ENCODE data around the gene GFY. TPM values are rescaled to one million over a fixed set of nuclear protein-coding genes. Genes with fewer than 3 reads are reported as not detected.

The GFY gene
- total RNA-seq, 1 experiment from 2014 or later, result 0.34 TPM

DNA sequence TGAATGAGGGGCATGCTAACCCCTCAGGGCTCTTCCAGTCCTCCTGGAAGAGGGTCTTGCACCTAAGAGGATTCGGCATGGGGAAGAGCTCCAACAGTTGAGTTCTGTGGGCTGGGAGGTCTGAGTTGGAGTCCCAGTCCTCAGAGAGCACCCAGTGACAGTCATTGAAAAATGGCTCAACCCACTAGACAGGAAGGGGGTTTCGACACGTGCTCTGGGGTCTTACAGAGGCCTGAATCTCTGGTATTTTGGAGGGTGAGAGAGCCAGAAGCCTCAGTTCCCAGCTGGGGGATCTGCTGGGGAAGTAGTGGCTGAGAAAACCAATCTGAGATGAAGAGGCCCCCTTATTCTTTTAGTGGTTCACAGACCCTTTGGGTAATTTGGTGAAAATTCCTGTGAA lies 10.9 kb upstream of the GFY start:
- Histone ChIP-seq H3K9ac (ENCODE audit: low read length) (peak overlapping the region; percentile 63; the same call in 1 of the 2 replicates), H3K36me3 (ENCODE audit: insufficient read depth, low read length) (no peaks in the 10 kb centered on the region), H3K4me3 (ENCODE audit: low read length) (no peak overlapping the region), H2AFZ (ENCODE audit: low read length) (no peak overlapping the region), H3K9me2 (replicated peaks; ENCODE audit: insufficient read depth, low read length) (no peaks in the 10 kb centered on the region), H4K20me1 (ENCODE audit: insufficient read depth, low read depth, low read length) (no peaks in the 10 kb centered on the region), H3K9me3 (ENCODE audit: low read length) (no peaks in the 10 kb centered on the region), H3K27me3 (ENCODE audit: low read length) (no peaks in the 10 kb centered on the region), H3K4me2 (ENCODE audit: low read depth, low read length, poor library complexity, severe bottlenecking) (peak overlapping the region; percentile 50), H3K4me1 (ENCODE audit: low read length) (peaks cover 70% of the 10 kb centered on the region), H3K79me2 (ENCODE audit: low read length) (no peaks in the 10 kb centered on the region), H3K27ac (ENCODE audit: low read length) (no peak overlapping the region; the same call in 1 of the 2 replicates)
- no peak for DNase-seq

DNA sequence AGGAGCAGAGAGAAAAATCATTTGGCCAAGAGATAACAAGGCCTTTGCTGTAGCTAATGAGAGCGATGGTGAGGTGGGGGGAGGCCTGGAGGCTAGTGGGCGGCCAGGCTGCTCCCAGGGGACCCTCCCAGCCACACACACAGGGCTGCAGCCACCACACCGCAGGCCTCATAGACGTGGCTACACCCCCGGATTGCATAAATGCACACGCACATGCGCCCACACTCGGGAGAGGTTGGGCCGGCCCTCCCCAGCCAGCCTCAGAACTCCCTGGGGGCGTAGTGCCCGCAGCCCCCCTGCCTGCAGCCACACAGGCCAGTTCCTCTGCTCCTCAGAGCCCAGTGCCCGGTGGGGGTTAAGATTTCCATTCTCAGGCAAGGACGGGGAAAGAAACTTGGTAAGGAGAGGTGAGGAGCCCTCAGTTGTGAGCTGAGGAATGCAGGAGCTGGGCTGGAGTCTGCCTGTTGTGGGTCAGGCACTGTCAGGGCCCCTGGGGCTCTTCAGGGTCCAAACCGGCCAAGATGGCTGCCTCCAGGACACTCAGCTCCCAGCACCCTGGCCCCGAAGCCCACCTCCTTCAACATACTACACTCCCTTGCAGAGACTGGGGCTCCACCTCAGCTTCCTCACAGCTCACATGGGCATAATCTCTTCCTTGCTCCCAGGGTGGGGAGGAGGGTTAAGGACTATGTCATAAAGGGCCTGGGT lies 9.9 kb upstream of the GFY start:
- peak; percentile 89 for DNase-seq
- H3K9me3 ChIP-seq (ENCODE audit: low read length), result no peaks in the 10 kb centered on the region
- H3K27me3 ChIP-seq (ENCODE audit: low read length), result no peaks in the 10 kb centered on the region
- H3K9ac ChIP-seq (ENCODE audit: low read length), result peak overlapping the region; percentile 63
- H3K79me2 ChIP-seq (ENCODE audit: low read length), result no peaks in the 10 kb centered on the region
- H3K4me3 ChIP-seq (ENCODE audit: low read length), result peak overlapping the region; percentile 1; the same call in 1 of the 2 replicates
- no peaks in the 10 kb centered on the region for H3K36me3 ChIP-seq (ENCODE audit: insufficient read depth, low read length)
- peak overlapping the region; percentile 33 for H3K27ac ChIP-seq (ENCODE audit: low read length)
- no peaks in the 10 kb centered on the region for H4K20me1 ChIP-seq (ENCODE audit: insufficient read depth, low read depth, low read length)
- H3K4me1 ChIP-seq (ENCODE audit: low read length), result peaks cover 60% of the 10 kb centered on the region
- H2AFZ ChIP-seq (ENCODE audit: low read length), result peak overlapping the region; percentile 29; the same call in 1 of the 2 replicates
- no peaks in the 10 kb centered on the region for H3K9me2 ChIP-seq (replicated peaks; ENCODE audit: insufficient read depth, low read length)
- peak overlapping the region; percentile 50 for H3K4me2 ChIP-seq (ENCODE audit: low read depth, low read length, poor library complexity, severe bottlenecking)

DNA sequence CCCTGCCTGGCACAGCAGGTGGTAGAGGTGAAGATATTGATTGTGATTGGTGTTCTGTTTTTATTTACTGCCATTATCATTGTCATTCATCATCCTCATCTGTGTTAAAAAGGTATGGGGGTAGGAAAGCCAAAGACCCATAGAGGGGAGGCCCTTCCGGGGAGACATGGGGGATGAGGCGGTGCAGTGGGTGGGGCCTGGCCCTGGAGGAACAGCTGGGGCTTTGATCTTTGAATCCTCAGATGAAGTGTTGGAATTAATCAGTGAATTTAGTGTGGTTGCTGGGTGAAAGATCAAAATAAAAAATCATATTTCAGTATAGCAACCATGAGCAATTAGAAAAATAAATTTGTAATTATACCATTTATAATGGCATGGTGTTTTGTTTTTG lies 9.4 kb upstream of the GFY start:
- Histone ChIP-seq H3K4me2 (ENCODE audit: low read depth, low read length, poor library complexity, severe bottlenecking) (peak overlapping the region; percentile 50), H2AFZ (ENCODE audit: low read length) (peak overlapping the region; percentile 29; the same call in 1 of the 2 replicates), H4K20me1 (ENCODE audit: insufficient read depth, low read depth, low read length) (no peaks in the 10 kb centered on the region), H3K9ac (ENCODE audit: low read length) (peak overlapping the region; percentile 63), H3K4me3 (ENCODE audit: low read length) (0 out of 2 replicates have a peak overlapping the region, but pooled peaks have one; percentile 1), H3K27me3 (ENCODE audit: low read length) (no peaks in the 10 kb centered on the region), H3K4me1 (ENCODE audit: low read length) (peaks cover 64% of the 10 kb centered on the region), H3K9me2 (replicated peaks; ENCODE audit: insufficient read depth, low read length) (no peaks in the 10 kb centered on the region), H3K79me2 (ENCODE audit: low read length) (no peaks in the 10 kb centered on the region), H3K9me3 (ENCODE audit: low read length) (no peaks in the 10 kb centered on the region), H3K27ac (ENCODE audit: low read length) (peak overlapping the region; percentile 33), H3K36me3 (ENCODE audit: insufficient read depth, low read length) (no peaks in the 10 kb centered on the region)
- peak; percentile 70 for DNase-seq

DNA sequence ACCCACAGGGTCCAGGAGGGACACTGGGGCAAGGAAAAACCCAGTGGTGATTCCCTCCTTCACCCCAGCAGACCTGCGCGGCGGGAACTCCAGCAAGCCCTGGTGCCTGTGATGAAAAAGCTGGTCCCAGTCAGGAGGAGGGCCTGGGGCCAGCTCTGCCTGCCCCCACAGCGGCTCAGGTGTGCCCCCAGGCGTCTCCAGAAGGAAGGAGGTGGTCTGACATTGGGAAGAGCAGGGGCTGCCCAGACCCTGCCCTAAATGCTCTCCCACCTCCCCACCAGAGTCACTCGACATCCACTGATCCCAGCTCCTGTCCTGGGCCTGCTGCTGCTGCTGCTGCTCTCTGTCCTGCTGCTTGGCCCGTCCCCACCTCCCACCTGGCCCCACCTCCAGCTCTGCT lies 8.1 kb upstream of the GFY start:
- Histone ChIP-seq H3K27ac (ENCODE audit: low read length) (no peak overlapping the region), H3K27me3 (ENCODE audit: low read length) (no peaks in the 10 kb centered on the region), H4K20me1 (ENCODE audit: insufficient read depth, low read depth, low read length) (no peaks in the 10 kb centered on the region), H3K36me3 (ENCODE audit: insufficient read depth, low read length) (no peaks in the 10 kb centered on the region), H3K79me2 (ENCODE audit: low read length) (no peaks in the 10 kb centered on the region), H3K4me1 (ENCODE audit: low read length) (peaks cover 60% of the 10 kb centered on the region), H2AFZ (ENCODE audit: low read length) (no peak overlapping the region), H3K4me2 (ENCODE audit: low read depth, low read length, poor library complexity, severe bottlenecking) (no peak overlapping the region), H3K9ac (ENCODE audit: low read length) (peak overlapping the region; percentile 44), H3K9me2 (replicated peaks; ENCODE audit: insufficient read depth, low read length) (no peaks in the 10 kb centered on the region), H3K4me3 (ENCODE audit: low read length) (no peak overlapping the region), H3K9me3 (ENCODE audit: low read length) (no peaks in the 10 kb centered on the region)
- peak; percentile 76 for DNase-seq

DNA sequence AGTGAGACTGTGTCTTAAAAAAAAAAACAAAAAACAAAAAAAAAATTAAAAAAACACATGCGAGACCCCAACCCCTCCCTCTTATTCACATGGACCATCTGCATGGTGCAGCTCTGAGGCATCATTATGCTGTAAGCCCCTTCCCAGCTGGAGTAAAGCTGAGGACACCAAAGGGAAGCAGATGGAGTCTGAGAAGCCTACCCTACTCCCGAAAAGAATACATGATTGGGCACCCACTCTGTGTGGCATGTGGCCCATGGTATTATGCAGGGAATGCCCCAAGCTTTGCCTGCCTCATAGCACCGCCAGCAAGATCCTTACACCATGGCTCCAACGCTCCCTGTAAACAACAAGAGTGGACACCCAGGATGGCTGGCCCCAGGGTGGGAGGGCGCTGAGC lies 6.7 kb upstream of the GFY start:
- no peak for DNase-seq
- Histone ChIP-seq H3K4me1 (ENCODE audit: low read length) (peaks cover 63% of the 10 kb centered on the region), H4K20me1 (ENCODE audit: insufficient read depth, low read depth, low read length) (no peaks in the 10 kb centered on the region), H3K4me2 (ENCODE audit: low read depth, low read length, poor library complexity, severe bottlenecking) (no peak overlapping the region), H3K36me3 (ENCODE audit: insufficient read depth, low read length) (no peaks in the 10 kb centered on the region), H3K79me2 (ENCODE audit: low read length) (no peaks in the 10 kb centered on the region), H3K9ac (ENCODE audit: low read length) (no peak overlapping the region), H3K9me2 (replicated peaks; ENCODE audit: insufficient read depth, low read length) (no peaks in the 10 kb centered on the region), H3K9me3 (ENCODE audit: low read length) (no peaks in the 10 kb centered on the region), H3K4me3 (ENCODE audit: low read length) (no peak overlapping the region), H2AFZ (ENCODE audit: low read length) (no peak overlapping the region), H3K27me3 (ENCODE audit: low read length) (no peaks in the 10 kb centered on the region), H3K27ac (ENCODE audit: low read length) (no peak overlapping the region)

DNA sequence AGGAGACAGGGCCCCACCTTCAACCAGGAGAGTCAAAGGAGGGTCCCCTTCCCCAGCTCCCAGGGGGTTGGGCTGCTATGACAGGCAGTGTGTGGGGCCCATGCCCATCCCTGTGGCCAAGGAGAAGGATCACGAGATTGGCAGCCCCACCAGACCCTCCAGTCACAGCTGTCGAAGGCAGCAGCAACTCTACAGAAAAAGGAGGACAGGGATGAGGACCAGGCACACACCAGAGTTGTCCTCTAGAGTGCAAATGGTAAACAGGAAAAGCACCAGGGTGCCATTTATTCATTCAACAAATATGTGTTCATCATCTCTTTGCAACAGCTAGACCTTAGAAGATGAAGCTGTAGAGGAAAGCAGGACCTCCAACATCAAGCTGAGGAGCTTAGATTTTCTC lies 6.0 kb upstream of the GFY start:
- no peaks in the 10 kb centered on the region for H3K9me2 ChIP-seq (replicated peaks; ENCODE audit: insufficient read depth, low read length)
- no peaks in the 10 kb centered on the region for H3K36me3 ChIP-seq (ENCODE audit: insufficient read depth, low read length)
- peaks cover 62% of the 10 kb centered on the region for H3K4me1 ChIP-seq (ENCODE audit: low read length)
- H2AFZ ChIP-seq (ENCODE audit: low read length), result no peak overlapping the region
- no peaks in the 10 kb centered on the region for H4K20me1 ChIP-seq (ENCODE audit: insufficient read depth, low read depth, low read length)
- H3K4me2 ChIP-seq (ENCODE audit: low read depth, low read length, poor library complexity, severe bottlenecking), result no peak overlapping the region
- no peaks in the 10 kb centered on the region for H3K79me2 ChIP-seq (ENCODE audit: low read length)
- DNase-seq, result no peak
- no peak overlapping the region for H3K4me3 ChIP-seq (ENCODE audit: low read length)
- no peak overlapping the region for H3K27ac ChIP-seq (ENCODE audit: low read length)
- H3K9ac ChIP-seq (ENCODE audit: low read length), result no peak overlapping the region
- H3K27me3 ChIP-seq (ENCODE audit: low read length), result no peaks in the 10 kb centered on the region
- no peaks in the 10 kb centered on the region for H3K9me3 ChIP-seq (ENCODE audit: low read length)

DNA sequence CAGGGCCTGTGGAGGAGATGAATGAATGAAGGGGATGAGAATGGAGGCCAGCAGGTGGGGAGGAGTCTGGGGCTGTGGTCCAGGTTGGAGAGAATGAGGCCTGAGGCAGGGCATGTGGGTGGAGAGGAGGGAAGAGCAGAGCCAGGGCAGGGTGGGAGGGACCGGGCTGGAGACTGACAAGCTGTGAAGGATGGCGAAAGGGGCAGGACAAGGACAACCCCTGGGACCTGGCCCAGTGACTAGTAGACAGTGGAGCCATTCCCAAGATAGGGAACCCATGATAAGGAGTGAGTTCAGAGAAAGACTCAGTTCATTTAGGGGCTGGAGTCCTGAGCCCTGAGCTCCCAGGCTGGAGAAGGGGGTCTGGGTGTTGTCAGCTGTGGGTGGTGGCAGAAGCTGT lies 5.0 kb upstream of the GFY start:
- no peak overlapping the region for H3K4me3 ChIP-seq (ENCODE audit: low read length)
- H3K4me2 ChIP-seq (ENCODE audit: low read depth, low read length, poor library complexity, severe bottlenecking), result no peak overlapping the region
- no peak overlapping the region for H2AFZ ChIP-seq (ENCODE audit: low read length)
- H4K20me1 ChIP-seq (ENCODE audit: insufficient read depth, low read depth, low read length), result no peaks in the 10 kb centered on the region
- H3K27ac ChIP-seq (ENCODE audit: low read length), result no peak overlapping the region
- no peaks in the 10 kb centered on the region for H3K79me2 ChIP-seq (ENCODE audit: low read length)
- H3K27me3 ChIP-seq (ENCODE audit: low read length), result no peaks in the 10 kb centered on the region
- H3K4me1 ChIP-seq (ENCODE audit: low read length), result peaks cover 57% of the 10 kb centered on the region
- no peaks in the 10 kb centered on the region for H3K36me3 ChIP-seq (ENCODE audit: insufficient read depth, low read length)
- H3K9ac ChIP-seq (ENCODE audit: low read length), result no peak overlapping the region
- no peak for DNase-seq
- no peaks in the 10 kb centered on the region for H3K9me2 ChIP-seq (replicated peaks; ENCODE audit: insufficient read depth, low read length)
- no peaks in the 10 kb centered on the region for H3K9me3 ChIP-seq (ENCODE audit: low read length)

DNA sequence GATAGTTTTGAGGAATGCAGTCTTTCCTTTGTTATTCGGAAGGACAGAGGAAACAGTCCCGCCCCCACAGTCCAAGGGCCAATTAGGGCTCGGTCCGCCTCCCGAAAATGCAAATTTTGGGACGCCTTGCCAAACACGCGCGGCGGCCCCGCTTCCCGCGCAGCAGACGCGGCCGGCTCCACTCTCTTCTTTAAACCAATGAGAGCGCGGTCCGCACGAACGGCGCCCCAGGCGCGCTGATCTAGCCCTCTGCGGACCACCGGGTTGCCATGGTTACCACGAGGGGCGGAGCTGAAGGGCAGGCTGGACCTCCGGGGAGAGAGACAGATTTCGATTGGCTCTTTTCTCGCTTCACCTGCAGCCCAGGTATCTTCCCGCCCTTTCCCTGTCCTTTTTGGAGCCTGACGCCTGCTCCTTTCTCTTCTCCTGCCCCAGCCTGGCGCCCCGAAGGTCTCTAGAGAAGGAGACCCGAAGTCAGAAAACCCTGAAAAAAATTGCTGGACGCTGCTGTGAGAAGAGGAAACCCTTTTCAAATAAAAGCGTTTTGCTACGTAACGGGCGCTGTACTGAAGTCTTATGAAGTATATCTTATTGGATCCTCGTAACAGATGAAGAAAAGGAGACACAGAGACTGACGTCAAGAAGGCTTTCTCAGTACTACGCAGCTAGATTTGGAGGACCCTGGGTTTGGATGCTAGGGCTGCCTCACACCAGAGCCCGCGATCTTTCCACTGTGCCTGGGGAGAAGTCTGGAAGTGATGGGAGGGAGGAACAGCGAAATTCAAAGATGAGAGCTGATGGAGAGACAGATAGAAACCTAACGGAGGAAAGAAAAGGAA lies 3.9 kb upstream of the GFY start:
- DNase-seq, result peak; percentile 96
- Histone ChIP-seq H3K9ac (ENCODE audit: low read length) (no peak overlapping the region), H3K4me1 (ENCODE audit: low read length) (peaks cover 57% of the 10 kb centered on the region)

More for the DNA sequence above, 3.9 kb upstream of the GFY start:
- Histone ChIP-seq H3K36me3 (ENCODE audit: insufficient read depth, low read length) (no peaks in the 10 kb centered on the region), H3K9me3 (ENCODE audit: low read length) (no peaks in the 10 kb centered on the region), H3K4me2 (ENCODE audit: low read depth, low read length, poor library complexity, severe bottlenecking) (peak overlapping the region; percentile 52), H3K9me2 (replicated peaks; ENCODE audit: insufficient read depth, low read length) (no peaks in the 10 kb centered on the region), H3K27ac (ENCODE audit: low read length) (no peak overlapping the region), H3K27me3 (ENCODE audit: low read length) (no peaks in the 10 kb centered on the region), H3K4me3 (ENCODE audit: low read length) (peak overlapping the region; percentile 12; the same call in 1 of the 2 replicates), H3K79me2 (ENCODE audit: low read length) (no peaks in the 10 kb centered on the region), H4K20me1 (ENCODE audit: insufficient read depth, low read depth, low read length) (no peaks in the 10 kb centered on the region), H2AFZ (ENCODE audit: low read length) (no peak overlapping the region)

Measured in Karpas-422 (cell line).